A673 (cell line): Measurements from ENCODE around the gene EIF5. TPM values are rescaled to one million over a fixed set of nuclear protein-coding genes. Genes with fewer than 3 reads are reported as not detected.

Experiments used
- BruUV-seq: library from RNA; stranded (reverse); fragments of 400-500 nt; replicated peaks from 2 replicates; lab custom pipeline; 2021; lab: Mats Ljungman, UMichigan
- CTCF ChIA-PET: fragments of 300-600 bp; sonication (Branson Sonifier 250); formaldehyde crosslinking; loops from one replicate; lab custom pipeline; 2022; ENCODE audit warnings: antibody characterized with exemption; lab: Charles Lee
- POLR2A ChIA-PET: fragments of 300-600 bp; sonication (Branson Sonifier 250); formaldehyde crosslinking; loops from one replicate; lab custom pipeline; 2022; ENCODE audit warnings: antibody characterized with exemption; ENCODE audit not compliant: low non-redundant PET; lab: Charles Lee
- DNase-seq: peaks from one replicate; pipeline ENCODE4 v3.0.0-alpha.2; 2015; ENCODE audit warnings: low spot score
- H3K27ac ChIP-seq: fragments of 200-600 bp; sonication (generic); 2 replicates; pipeline ENCODE4 v1.5.1; 2016; ENCODE audit warnings: mixed run types, low read depth, mild to moderate bottlenecking, mixed read lengths, antibody characterized with exemption, low read length; ENCODE audit not compliant: poor library complexity, severe bottlenecking
- H3K27me3 ChIP-seq: fragments of 200-600 bp; sonication (generic); replicated peaks from 2 replicates; pipeline ENCODE4 v1.6.1; 2017; ENCODE audit warnings: mixed run types, low read depth, mild to moderate bottlenecking, mixed read lengths, antibody characterized with exemption, low read length; ENCODE audit not compliant: insufficient read depth, poor library complexity
- H3K36me3 ChIP-seq: fragments of 200-600 bp; sonication (generic); 2 replicates; pipeline ENCODE4 v1.6.1; 2016; ENCODE audit warnings: mixed run types, mild to moderate bottlenecking, mixed read lengths, antibody characterized with exemption, low read length; ENCODE audit not compliant: insufficient read depth, poor library complexity, severe bottlenecking
- H3K4me1 ChIP-seq: fragments of 200-600 bp; sonication (generic); 2 replicates; pipeline ENCODE4 v1.6.1; 2017; ENCODE audit warnings: mixed run types, mild to moderate bottlenecking, mixed read lengths, antibody characterized with exemption, low read length; ENCODE audit not compliant: insufficient read depth, poor library complexity, severe bottlenecking
- H3K4me3 ChIP-seq: fragments of 200-600 bp; sonication (generic); 2 replicates; pipeline ENCODE4 v1.5.1; 2016; ENCODE audit warnings: low read depth, mixed run types, mild to moderate bottlenecking, mixed read lengths, low read length; ENCODE audit not compliant: poor library complexity, severe bottlenecking
- H3K9me3 ChIP-seq: fragments of 200-600 bp; sonication (generic); 2 replicates; pipeline ENCODE4 v1.6.1; 2016; ENCODE audit warnings: mixed run types, low read depth, mild to moderate bottlenecking, mixed read lengths, antibody characterized with exemption, low read length; ENCODE audit not compliant: poor library complexity, severe bottlenecking
- EZH2 ChIP-seq: fragments of 200-600 bp; sonication (generic); IDR thresholded peaks from 2 replicates; pipeline ENCODE4 v1.6.1; 2017; ENCODE audit warnings: borderline replicate concordance, low read depth, mild to moderate bottlenecking, mixed read lengths, antibody characterized with exemption, low read length; ENCODE audit not compliant: poor library complexity, severe bottlenecking
- intact Hi-C: fragments of 100-400 bp; cut with micrococcal nuclease; formaldehyde crosslinking; loops from one replicate; pipeline ENCODE4 v1.10.0; 2022; ENCODE audit not compliant: unreplicated experiment
- total RNA-seq: library from RNA; stranded (reverse); gene quantifications from 2 replicates; pipeline ENCODE4 v1.2.3, GENCODE V29; 2021
- TF ChIP-seq, protein P1 (sequence below): fragments of 300-800, 200-600 bp; sonication (generic); conservative IDR thresholded peaks from 2 replicates; pipeline ENCODE4 v1.5.1; 2017; ENCODE audit warnings: low read depth, mild to moderate bottlenecking, antibody characterized with exemption, low read length, moderate library complexity, mixed read lengths

EIF5 gene
- total RNA-seq, 1 experiment from 2014 or later = 446 TPM

DNA sequence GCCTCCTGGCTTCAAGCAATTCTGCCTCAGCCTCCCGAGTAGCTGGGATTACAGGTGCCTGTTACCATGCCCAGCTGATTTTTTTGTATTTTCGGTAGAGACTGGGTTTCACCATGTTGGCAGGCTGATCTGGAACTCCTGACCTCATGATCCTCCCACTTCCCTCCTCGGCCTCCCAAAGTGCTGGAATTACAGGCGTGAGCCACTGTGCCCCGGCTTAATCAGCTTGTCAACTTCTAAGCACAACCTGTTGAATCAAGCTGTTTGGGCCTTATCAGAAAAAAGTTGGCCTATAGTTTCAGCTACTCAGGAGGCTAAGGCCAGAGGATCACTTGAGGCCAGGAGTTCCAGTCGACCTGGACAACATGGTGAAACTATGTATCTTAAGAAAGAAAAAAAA, 59.0 kb downstream of the EIF5 start:
- intact Hi-C loops = loop anchor here (5.0 kb wide), 2 partner anchors 34 to 64 kb away; no protein-coding TSS in a partner anchor
- BruUV-seq = no TSS peak
- H3K9me3 ChIP-seq = no peaks in the 10 kb centered on the region
- no peak for TF ChIP-seq EZH2
- TF ChIP-seq, protein P1, sequence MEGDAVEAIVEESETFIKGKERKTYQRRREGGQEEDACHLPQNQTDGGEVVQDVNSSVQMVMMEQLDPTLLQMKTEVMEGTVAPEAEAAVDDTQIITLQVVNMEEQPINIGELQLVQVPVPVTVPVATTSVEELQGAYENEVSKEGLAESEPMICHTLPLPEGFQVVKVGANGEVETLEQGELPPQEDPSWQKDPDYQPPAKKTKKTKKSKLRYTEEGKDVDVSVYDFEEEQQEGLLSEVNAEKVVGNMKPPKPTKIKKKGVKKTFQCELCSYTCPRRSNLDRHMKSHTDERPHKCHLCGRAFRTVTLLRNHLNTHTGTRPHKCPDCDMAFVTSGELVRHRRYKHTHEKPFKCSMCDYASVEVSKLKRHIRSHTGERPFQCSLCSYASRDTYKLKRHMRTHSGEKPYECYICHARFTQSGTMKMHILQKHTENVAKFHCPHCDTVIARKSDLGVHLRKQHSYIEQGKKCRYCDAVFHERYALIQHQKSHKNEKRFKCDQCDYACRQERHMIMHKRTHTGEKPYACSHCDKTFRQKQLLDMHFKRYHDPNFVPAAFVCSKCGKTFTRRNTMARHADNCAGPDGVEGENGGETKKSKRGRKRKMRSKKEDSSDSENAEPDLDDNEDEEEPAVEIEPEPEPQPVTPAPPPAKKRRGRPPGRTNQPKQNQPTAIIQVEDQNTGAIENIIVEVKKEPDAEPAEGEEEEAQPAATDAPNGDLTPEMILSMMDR = no peak
- no peaks in the 10 kb centered on the region for H3K36me3 ChIP-seq
- DNase-seq = no peak
- no peak overlapping the region for H3K4me3 ChIP-seq
- H3K27ac ChIP-seq = peak overlapping the region; percentile 2
- peaks cover 30% of the 10 kb centered on the region for H3K4me1 ChIP-seq
- H3K27me3 ChIP-seq = no peaks in the 10 kb centered on the region
- ChIA-PET POLR2A (no interaction called here), CTCF (no interaction called here)

DNA sequence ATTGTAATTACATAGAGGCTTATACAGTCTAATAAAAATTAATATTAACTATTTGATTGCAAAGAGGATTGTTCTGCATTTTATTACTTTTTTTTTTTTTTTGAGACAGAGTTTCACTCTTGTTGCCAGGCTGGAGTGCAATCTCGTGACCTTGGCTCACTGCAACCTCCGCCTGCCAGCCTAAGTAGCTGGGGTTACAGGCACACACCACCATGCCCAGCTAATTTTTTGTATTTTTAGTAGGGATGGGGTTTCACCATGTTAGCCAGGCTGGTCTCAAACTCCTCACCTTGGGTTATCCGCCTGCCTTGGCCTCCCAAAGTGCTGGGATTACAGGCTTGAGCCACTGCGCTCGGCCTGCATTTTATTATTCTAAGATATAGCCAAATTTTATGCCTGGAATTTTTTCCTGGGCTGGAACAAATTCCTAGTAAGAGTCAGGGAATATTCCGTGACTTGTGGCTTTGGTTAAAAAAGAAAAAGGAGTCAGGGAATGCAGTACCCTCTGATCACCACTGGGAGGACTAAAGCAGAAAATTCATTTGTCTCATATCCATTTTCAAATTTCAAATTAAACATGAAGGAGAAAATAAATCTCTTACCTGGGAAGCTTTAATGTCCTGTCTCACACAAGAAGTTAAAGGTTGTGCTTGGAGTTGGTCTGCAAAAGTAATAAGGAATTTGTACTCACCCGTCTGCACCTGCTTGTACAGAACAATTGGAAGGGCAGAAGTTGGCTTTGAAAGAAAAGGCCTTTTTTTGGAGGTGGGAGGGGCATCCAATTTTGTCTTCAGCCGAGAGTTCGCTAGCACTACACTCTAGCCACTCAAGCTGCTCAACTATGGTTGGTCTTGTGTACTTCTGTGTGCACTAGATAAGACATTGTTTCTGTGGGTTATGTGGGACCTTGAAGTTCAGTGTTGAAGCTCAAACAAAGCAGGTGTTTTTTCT, 59.9 kb downstream of the EIF5 start:
- POLR2A ChIA-PET = no interaction called here
- CTCF ChIA-PET = interaction anchor here (0.7 kb wide), 1 partner anchor 11 kb away, joined by 4 read pairs; no protein-coding TSS in a partner anchor
- intact Hi-C loops = loop anchor here (5.0 kb wide), 2 partner anchors 33 to 63 kb away; no protein-coding TSS in a partner anchor

More for the DNA sequence above, 59.9 kb downstream of the EIF5 start:
- no TSS peak for BruUV-seq
- no peaks in the 10 kb centered on the region for H3K36me3 ChIP-seq
- H3K27ac ChIP-seq = peak overlapping the region; percentile 2
- H3K9me3 ChIP-seq = no peaks in the 10 kb centered on the region
- peak; percentile 56 for DNase-seq
- TF ChIP-seq, protein P1 = peak; percentile 73
- TF ChIP-seq EZH2 = no peak
- peaks cover 39% of the 10 kb centered on the region for H3K4me1 ChIP-seq
- no peaks in the 10 kb centered on the region for H3K27me3 ChIP-seq
- H3K4me3 ChIP-seq = no peak overlapping the region

Other genes starting within 250 kb of the EIF5 start
- gene EXOC3L4, start 239.5 kb upstream of the EIF5 start, total RNA-seq = not detected in 2 replicates
- gene TNFAIP2, start 210.8 kb upstream of the EIF5 start, total RNA-seq = 5.5 and 7.0 TPM in 2 replicates
- gene MARK3, start 51.2 kb downstream of the EIF5 start, total RNA-seq = 94.4 and 101 TPM in 2 replicates
- gene CKB, start 188.6 kb downstream of the EIF5 start, total RNA-seq = 118 and 183 TPM in 2 replicates
- gene TRMT61A, start 195.0 kb downstream of the EIF5 start, total RNA-seq = 19.3 and 23.6 TPM in 2 replicates
- gene BAG5, start 228.4 kb downstream of the EIF5 start, total RNA-seq = 35.4 and 39.8 TPM in 2 replicates
- 48.6 and 51.0 TPM in 2 replicates for gene COA8, start 228.7 kb downstream of the EIF5 start, total RNA-seq